Measurements from ENCODE around the gene RTP3.
"Not testable (repeated sequence)": the region's sequence is repeated elsewhere in the genome, so short reads cannot be mapped to it uniquely, and the experiment has no call there.

The RTP3 gene

DNA sequence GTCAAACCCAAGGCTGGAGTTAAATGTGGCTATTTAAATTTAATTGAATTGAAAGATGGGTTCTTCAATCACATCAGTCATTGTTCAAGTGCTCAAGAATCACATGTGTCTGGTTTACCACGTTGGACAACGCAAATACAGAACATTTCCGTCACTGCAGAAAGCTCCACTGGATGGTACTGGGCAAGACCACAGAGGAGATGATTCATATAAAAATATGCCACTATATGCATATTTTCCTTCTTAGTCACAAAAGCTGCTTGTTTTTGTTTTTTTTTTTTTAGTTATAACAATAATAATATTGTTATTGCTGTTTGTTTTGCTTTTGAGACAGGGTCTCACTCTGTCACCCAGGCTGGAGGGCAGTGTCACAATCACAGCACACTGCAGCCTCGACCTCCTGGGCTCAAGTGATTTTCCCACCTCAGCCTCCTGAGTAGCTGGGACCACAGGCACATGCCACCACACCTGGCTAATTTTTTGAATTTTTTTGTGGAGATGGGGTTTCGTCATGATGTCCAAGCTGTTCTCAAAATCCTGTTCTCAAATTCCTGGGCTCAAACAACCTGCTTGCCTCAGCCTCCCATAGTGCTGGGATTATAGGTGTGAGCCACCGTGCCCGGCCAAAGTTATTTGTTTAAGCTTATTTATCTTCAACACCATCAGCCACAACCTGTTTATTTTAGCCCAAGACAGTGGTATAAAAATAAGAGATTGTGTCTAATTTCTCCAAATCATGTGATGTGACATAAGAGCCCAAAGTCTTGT lies 19.4 kb downstream of the RTP3 start:
- no peak for DNase-seq (ENCODE audit: low read depth in 2 of 2, low spot score in 1 of 2)

DNA sequence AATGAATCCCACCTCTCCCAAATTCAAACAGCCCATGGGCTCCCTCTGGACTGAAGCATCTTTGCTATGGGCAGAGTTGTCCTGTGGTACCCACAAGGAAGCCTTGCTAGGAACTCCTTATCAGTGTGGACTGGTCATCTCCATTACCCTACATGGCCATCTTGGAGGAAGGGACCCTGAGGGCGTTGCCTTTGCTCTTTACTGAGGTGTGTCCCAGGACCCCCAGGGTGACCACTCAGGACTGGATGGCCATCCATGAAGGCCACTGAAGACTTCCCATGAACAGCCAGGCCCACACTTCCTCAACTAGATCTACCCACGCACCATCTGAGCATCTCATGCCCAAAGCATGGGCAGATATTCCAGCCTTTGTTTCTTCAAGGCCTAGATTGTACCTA lies 20.0 kb downstream of the RTP3 start:
- no peak for DNase-seq (ENCODE audit: low read depth in 2 of 2, low spot score in 1 of 2)

DNA sequence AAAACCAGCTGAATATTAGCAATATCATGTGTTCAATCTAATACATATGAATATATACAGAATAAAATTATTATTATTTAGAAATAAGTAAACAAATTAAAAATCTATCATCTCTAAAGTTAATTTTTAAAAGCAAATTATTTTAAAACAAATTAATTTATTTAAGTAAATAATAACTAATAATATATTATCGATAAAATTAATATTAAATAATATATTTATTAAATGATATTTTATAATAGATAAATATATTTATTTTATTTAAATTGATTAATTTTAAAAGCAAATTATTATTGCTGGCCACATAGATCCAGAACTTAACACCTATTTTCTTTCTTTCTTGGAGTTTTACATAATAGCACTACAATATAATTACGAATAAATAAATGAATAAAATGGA lies 22.2 kb downstream of the RTP3 start:
- DNase-seq (ENCODE audit: low read depth in 2 of 2, low spot score in 1 of 2): no peak

DNA sequence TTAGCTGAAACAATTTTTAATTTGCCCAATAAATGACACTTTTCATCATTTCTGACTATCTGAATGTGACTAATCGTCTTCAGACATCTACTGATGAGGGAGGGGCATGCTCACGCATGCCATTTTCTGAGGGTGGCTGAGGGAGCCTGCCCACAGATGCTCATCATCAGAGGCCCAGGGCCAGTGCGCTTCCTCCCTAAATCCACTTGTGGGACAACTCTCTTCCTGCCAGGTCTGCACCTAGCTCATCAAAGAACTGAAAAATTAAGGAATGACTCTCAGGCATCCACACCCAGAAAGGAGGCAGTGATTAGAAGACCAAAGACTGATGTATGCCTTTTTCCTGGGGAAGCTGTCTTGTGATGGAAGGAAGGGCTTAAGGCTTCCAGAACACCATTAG lies 22.8 kb downstream of the RTP3 start:
- DNase-seq (ENCODE audit: low read depth in 2 of 2, low spot score in 1 of 2): no peak

DNA sequence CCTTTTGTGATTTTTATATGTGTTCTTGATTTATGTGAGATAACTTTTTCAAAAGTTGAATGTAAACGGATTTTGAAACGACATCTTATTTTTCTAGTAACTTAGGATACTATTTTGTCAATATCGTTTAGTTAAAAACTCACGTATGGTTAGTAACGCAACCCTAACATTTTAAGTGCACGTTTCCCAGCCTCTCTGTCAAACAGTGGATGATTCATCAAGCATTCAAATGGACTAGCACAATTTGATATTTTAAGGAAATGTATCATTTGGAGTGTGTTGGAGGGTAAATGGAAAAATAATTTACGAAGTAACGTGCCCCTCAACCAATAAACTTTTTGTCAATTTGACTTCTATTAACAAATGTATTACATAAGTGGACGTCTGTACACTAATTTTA lies 23.3 kb downstream of the RTP3 start:
- no peak for DNase-seq (ENCODE audit: low read depth in 2 of 2, low spot score in 1 of 2)

DNA sequence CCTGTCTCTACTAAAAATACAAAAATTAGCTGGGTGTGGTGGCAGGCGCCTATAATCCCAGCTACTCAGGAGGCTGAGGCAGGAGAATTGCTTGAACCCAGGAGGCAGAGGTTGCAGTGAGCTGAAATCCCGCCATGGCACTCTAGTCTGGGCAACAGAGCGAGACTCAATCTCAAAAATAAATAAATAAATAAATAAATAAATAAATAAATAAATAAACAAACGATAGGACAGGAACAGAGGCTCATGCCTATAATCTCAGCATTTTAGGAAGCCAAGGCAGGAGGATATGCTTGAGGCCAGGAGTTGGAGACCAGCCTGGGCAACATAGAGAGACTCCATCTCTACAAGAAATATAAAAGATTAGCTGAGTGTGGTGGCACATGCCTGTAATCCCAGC lies 24.4 kb downstream of the RTP3 start:
- DNase-seq (ENCODE audit: low read depth in 2 of 2, low spot score in 1 of 2): not testable (repeated sequence)

DNA sequence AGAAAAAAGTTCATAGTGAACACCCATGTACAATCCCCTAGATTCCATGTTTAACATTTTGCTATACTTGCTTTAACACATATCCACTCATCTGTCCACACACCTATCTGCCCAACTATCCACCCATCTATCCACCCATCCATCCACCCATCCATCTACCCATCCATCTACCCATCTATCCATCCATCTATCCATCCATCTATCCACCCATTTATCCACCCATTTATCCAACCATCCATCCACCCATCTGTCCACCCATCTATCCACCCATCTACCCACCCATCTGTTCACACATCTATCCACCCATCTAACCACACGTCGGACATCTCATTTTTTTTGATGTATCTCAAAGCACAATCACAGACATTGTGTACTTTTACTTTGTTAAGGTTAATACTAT lies 25.8 kb downstream of the RTP3 start:
- DNase-seq (ENCODE audit: low read depth in 2 of 2, low spot score in 1 of 2): no peak

DNA sequence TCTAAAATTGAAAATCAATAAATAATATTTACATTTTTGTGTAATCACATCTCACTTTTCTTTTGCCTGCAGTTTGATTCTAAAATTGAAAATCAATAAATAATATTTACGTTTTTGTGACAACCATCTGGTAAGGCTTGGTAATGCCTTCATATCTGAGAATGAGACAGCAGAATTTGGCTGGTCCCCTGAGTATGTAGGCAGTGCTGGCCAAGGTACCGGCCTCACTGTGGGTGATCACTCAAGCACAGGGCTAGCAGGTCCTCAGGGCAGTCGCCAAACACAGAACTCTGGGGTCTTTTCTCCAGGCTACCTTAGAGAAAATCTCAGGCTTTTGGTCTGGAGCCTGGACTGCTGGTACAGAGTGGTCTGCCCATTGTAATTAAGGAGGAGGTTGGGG lies 26.2 kb downstream of the RTP3 start:
- DNase-seq (ENCODE audit: low read depth in 2 of 2, low spot score in 1 of 2): no peak

DNA sequence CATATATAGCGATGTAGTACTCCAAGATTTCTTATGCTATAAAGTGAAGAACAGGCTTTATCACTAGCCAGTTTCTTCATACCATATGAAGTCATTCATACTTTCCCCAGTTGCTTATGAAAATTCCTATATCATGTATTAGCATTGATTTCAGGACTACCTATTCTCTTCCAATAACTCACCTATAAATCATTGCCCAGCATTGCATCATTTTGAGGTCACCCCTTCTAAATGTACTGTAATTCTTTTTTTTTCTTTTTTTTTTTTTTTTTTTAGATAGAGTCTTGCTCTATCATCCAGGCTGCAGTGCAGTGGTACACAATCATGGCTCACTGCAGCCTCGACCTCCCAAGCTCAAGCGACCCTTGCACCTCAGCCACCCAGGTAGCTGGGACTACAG lies 27.1 kb downstream of the RTP3 start:
- no peak for DNase-seq (ENCODE audit: low read depth in 2 of 2, low spot score in 1 of 2)

DNA sequence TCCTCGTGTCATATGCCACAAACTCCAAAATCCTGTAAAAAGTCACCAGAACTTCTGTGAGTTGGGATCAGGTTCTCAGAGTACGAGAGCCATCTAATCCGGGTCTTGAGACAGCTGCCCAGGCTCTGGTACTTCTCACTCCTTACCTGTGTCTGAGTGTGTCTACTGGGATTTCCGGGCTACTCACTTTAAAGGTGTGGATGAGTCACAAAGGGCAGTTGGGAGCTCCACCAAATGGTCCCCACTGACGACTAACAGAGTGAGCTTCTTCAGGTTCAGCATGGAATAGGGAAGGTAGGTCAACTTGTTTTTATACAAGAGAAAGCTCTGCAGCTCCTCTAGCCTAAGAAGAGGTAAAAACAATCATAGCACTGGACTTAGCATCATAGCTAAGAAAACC lies 29.5 kb downstream of the RTP3 start:
- no peak for DNase-seq (ENCODE audit: low read depth in 2 of 2, low spot score in 1 of 2)

DNA sequence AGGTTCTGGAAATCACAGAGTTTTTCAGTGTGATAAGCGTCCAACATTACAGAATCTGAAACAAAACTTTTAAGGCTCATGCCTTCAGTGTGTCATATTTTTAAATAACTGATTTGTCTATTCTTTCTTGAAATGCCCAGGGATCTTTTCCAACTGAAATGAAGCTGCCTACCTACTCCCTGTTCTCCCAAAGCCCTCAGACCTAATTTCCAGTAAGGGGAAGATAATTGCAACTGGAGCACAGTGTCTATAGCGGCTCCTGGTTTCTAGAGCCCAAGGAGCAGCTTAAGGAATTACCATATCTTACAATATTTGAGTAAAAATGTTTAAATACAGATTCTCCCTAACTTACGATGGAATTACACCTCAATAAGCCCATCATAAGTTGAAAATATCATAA lies 35.3 kb downstream of the RTP3 start:
- DNase-seq (ENCODE audit: low read depth in 2 of 2, low spot score in 1 of 2): no peak

DNA sequence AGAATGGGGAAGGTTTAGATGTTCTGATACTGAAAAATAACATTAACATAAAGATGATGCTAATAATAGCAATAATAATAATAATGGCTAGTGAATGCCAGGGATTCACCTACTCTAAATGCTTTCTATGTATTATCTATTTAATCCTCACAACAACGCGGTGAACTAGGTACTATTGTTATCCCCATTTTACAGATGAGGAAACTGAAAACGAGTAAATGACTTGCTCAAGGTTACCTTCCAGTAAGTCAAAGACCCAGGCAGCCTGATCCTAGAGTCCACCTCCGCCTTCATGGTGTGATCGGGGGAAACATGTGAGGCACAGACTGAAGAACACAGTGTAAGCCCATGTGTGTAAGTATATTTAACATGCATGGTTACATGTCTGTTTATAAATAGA lies 38.0 kb downstream of the RTP3 start:
- no peak for DNase-seq (ENCODE audit: low read depth in 2 of 2, low spot score in 1 of 2)

DNA sequence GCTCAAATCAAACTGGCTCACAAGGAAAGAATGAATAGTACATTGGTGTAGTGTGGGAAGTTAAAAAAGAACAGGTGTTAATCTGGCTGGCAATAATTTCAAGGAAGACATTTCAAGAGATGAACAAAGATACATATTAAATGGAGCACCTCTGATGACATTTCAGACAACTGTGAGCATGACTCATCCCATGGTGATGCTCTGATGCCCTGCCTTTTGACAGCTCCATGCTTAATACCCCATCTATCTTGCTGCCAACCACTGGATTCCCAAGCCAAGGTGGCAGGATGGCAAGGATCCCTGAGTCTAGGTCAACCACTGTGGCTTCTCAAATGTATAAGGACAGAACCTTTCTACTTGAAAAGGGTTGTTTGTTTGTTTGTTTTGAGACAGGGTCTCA lies 39.0 kb downstream of the RTP3 start:
- no peak for DNase-seq (ENCODE audit: low read depth in 2 of 2, low spot score in 1 of 2)

DNA sequence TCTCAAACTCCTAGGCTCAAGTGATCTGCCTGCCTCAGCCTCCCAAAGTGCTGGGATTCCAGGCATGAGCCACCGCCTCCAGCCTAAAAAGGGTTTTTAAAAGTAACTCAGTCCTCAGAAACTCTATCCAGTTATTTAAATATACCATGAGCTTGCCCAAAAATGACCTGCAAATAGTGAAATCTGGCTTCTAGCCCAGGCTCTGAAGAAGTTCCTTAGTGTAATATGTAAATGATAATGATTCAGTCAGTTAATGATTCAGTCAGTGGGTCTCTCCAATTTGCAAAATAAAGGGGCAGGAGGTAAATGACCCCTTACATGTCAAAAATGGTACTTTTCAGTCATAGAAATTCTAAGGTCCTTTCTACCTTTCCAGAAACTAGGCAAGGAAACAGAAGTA lies 39.5 kb downstream of the RTP3 start:
- DNase-seq (ENCODE audit: low read depth in 2 of 2, low spot score in 1 of 2): no peak

DNA sequence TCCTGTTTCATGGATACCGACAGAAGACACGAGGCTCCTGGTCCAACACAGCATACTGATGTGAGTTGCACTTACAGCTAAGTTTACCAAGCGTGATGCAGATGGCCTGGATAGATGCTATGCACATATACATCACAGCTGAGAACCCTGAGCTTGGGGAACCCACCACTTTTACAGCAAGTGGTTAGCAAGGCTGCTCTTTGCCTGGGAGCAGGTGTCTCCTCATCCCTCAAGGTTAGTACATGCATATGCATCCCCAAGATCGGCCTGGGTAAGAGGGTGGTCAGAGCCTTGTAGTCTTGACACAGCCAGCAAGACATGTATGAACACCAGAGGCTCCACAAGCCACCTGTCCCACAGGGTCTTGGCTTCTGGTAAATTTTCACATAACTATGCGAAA lies 40.0 kb downstream of the RTP3 start:
- DNase-seq (ENCODE audit: low read depth in 2 of 2, low spot score in 1 of 2): no peak

DNA sequence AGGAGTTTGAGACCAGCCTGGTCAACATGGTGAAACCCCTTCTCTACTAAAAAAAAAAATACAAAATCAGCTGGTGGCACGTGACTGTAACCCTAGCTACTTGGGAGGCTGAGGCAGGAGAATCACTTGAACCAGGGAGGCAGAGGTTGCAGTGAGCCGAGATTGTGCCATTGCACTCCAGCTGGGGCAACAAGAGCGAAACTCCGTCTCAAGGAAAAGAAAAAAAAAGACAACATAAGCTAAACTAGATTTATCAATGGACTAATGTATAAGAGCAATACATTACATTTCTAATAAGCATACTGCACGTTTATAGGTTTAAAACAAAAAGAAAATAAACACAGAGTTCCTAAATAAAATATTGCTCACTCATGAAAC lies 40.6 kb downstream of the RTP3 start:
- DNase-seq (ENCODE audit: low read depth in 2 of 2, low spot score in 1 of 2): not testable (repeated sequence)

DNA sequence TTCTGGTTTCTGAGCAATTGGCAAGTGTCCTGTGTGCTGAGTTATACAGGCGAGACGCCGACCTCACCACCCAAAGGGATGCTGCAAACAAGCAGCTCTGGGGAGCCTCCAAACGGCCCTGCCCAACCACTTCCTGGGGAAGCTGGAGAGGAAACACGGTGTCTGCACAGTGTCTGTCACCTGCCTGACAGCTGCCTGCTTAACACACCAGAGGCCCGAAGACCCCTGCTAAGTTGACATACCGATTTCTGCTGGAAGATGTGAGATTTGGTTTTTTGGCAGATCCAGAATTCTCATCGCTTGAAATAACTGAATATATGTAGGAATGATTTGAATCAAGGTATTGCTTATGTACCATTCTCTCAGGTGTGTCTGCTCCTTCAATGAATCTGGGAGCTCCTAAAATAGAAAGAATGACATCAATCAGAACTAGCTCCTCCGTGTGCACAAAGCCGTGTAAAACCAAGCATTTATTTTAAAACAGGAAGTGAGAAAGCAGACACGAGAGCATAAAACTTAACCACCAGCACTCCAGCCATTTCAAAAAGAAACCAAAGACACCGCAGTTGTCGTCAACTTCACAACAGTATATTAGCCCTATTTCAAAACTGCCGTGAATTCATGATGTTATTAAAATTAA lies 41.1 kb downstream of the RTP3 start:
- peak; percentile 68 to 75 for DNase-seq (ENCODE audit: low read depth in 2 of 2, low spot score in 1 of 2)

DNA sequence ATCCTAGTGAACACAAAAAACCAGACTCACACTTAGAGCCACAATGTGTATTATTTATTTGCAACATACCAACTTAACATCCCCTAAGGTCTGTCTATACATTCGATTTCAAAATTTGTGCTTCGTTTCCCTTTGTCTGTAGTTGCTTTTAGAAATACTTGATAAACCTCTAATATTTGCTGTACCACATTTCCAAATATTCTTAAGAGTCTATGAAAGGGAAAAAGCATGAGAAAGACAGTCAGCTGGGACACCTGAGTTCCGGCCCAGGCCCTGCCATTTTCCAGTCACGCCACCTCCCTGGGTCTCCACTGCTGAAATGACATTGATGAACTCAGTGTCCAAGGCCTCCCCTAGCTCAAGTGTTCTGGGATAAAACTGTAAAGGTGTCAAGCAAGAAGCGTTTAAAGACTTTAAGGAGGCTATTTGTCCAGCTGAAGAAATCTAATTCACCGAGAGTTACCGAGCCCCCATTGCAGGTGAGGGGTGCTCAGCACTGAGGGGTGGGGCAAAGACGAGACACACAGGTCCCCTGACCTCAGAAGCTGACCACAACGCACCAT lies 41.7 kb downstream of the RTP3 start:
- DNase-seq (ENCODE audit: low read depth in 2 of 2, low spot score in 1 of 2): no peak

DNA sequence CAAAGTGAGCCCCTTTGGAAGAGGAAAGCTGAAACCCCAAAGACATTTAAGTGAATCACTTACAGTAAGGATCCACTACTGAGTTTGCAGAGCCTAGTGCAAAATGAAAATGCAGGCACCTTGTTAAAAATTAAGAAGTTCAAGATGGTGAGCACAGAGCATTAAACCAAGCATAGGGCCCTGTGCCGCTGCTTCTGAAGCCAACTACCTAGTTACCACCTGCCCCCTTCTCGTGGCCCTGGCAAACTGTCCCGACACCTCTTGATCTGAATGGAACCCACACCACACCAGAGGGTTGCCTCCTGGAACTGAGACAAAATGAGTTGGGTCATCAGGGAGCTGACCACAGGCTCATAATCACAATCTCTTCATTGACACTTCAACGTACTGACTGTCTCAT lies 42.8 kb downstream of the RTP3 start:
- no peak for DNase-seq (ENCODE audit: low read depth in 2 of 2, low spot score in 1 of 2)

DNA sequence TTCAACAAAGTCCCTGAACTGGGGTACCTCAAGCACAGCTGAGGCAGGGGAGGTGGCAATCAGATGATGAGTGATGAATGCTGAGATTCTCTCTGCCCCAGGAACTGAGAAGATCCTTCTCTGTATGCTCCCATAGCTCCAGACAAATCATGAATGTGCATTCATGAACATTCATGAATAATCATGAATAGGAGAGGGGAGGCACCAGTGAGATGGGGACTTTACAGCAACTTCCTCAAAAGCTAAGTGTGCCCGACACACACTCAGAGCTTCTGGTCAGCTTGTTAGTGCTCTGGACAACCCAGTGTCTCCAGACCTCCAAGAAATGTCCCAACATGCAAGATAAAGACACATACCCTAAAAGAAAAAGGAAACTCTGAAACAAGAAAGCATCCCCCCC lies 44.1 kb downstream of the RTP3 start:
- no peak for DNase-seq (ENCODE audit: low read depth in 2 of 2, low spot score in 1 of 2)

DNA sequence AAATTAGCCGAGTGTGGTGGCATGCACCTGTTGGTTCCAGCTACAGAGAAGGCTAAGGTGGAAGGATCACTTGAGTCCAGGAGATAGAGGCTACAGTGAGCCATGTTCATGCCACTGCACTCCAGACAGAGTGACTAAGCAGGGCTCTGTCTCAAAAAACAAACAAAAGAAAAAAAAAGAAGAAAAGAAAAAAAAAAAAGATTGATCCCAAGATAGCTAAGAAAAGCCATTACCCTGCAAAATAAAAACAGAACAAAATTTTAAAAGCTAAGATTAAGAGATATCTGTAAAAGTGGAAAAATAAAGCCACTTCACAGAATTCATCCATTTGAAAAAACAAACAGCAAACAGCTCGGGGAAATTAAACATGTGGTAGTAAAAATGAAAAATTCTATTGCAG lies 44.6 kb downstream of the RTP3 start:
- no peak for DNase-seq (ENCODE audit: low read depth in 2 of 2, low spot score in 1 of 2)

DNA sequence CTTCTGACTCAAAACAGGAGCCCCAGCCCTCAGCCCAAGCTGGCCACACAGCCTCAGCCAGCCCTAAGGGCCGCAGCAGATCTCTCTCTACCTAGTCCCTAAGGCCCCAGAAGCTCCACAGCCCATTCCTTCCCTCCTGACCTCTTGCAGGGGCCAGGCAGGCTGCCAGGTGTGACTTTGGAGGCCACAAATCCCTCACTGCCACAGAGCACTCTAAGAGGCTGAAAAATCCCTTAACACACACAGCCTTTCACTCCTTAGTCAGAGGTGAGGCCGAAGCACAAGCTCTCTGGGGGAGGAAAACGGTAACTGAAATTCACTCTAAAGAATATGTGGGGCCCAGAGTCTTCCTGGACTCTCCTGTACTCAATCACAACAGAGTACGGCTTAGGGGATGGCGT lies 45.0 kb downstream of the RTP3 start:
- no peak for DNase-seq (ENCODE audit: low read depth in 2 of 2, low spot score in 1 of 2)

Measured in stimulated activated CD8-positive, alpha-beta memory T cell treated with anti-CD3 and anti-CD28 coated beads, Interleukin-4, amount 100 ng/mL, for 1 hour (primary cell).